Hepatocyte (in vitro differentiated cells): ENCODE data around the gene PPHLN1. TPM values are rescaled to one million over a fixed set of nuclear protein-coding genes. Genes with fewer than 3 reads are reported as not detected.

Experiments
- DNase-seq: peaks from one replicate; pipeline ENCODE4 v3.0.0-alpha.2; 2016; ENCODE audit warnings: low spot score
- H2AFZ ChIP-seq: fragments of 200-600 bp; sonication (generic); 2 replicates; pipeline ENCODE4 v1.6.0; 2016; ENCODE audit warnings: antibody characterized with exemption, mild to moderate bottlenecking
- H3K27ac ChIP-seq: fragments of 200-600 bp; sonication (generic); 2 replicates; pipeline ENCODE4 v1.5.1; 2016; ENCODE audit warnings: mild to moderate bottlenecking
- H3K27me3 ChIP-seq: fragments of 200-600 bp; sonication (generic); 2 replicates; pipeline ENCODE4 v1.6.1; 2016
- H3K36me3 ChIP-seq: fragments of 200-600 bp; sonication (generic); replicated peaks from 2 replicates; pipeline ENCODE4 v1.5.1; 2016; ENCODE audit warnings: low read depth; ENCODE audit not compliant: insufficient read depth
- H3K4me1 ChIP-seq: fragments of 200-600 bp; sonication (generic); 2 replicates; pipeline ENCODE4 v1.5.1; 2016; ENCODE audit warnings: mild to moderate bottlenecking, moderate library complexity; ENCODE audit not compliant: insufficient read depth
- H3K4me2 ChIP-seq: fragments of 200-600 bp; sonication (generic); 2 replicates; pipeline ENCODE4 v1.6.0; 2016
- H3K4me3 ChIP-seq: fragments of 200-600 bp; sonication (generic); 2 replicates; pipeline ENCODE4 v1.5.1; 2016; ENCODE audit warnings: mild to moderate bottlenecking
- H3K79me2 ChIP-seq: fragments of 200-600 bp; sonication (generic); 2 replicates; pipeline ENCODE4 v1.6.0; 2017; ENCODE audit warnings: mild to moderate bottlenecking
- H3K9me2 ChIP-seq: fragments of 200-600 bp; sonication (generic); replicated peaks from 2 replicates; pipeline ENCODE4 v1.6.0; 2017; ENCODE audit warnings: mild to moderate bottlenecking; ENCODE audit not compliant: insufficient read depth
- H3K9me3 ChIP-seq: fragments of 200-600 bp; sonication (generic); 2 replicates; pipeline ENCODE4 v1.5.1; 2016; ENCODE audit warnings: low read depth, mild to moderate bottlenecking
- H4K20me1 ChIP-seq: fragments of 200-600 bp; sonication (generic); 2 replicates; pipeline ENCODE4 v1.6.0; 2016; ENCODE audit warnings: mild to moderate bottlenecking; ENCODE audit not compliant: insufficient read depth, poor library complexity, severe bottlenecking
- CTCF ChIP-seq: fragments of 200-600 bp; sonication (generic); IDR thresholded peaks from 2 replicates; pipeline ENCODE4 v1.5.1; 2016; ENCODE audit warnings: antibody characterized with exemption, mild to moderate bottlenecking; ENCODE audit not compliant: poor library complexity
- EZH2 ChIP-seq: fragments of 200-600 bp; sonication (generic); IDR thresholded peaks from 2 replicates; pipeline ENCODE4 v1.6.1; 2016; ENCODE audit warnings: antibody characterized with exemption, mild to moderate bottlenecking, borderline replicate concordance
- EZH2phosphoT487 ChIP-seq: fragments of 200-600 bp; sonication (generic); IDR thresholded peaks from one replicate; pipeline ENCODE4 v1.6.1; 2018; ENCODE audit warnings: antibody characterized with exemption, mild to moderate bottlenecking, low read depth, moderate library complexity; ENCODE audit not compliant: unreplicated experiment, severe bottlenecking
- WGBS: methylation state at CpG from one replicate; pipeline ENCODE4 v1.1.6; 2016; ENCODE audit warnings: low lambda C conversion rate; ENCODE audit errors: missing lambda C conversion rate; 5-methylcytosine and 5-hydroxymethylcytosine counted together
- polyA plus RNA-seq: library from polyadenylated mRNA; unstranded; fragments of >200 nt; fragmentation: Nextera tagmentation; extraction: Ambion mirVana; gene quantifications from 2 replicates; pipeline ENCODE4 v1.2.1, GENCODE V29; 2016
- total RNA-seq: library from RNA; depleted of rRNA; stranded (reverse); fragments of >200 nt; gene quantifications from 2 replicates; pipeline ENCODE4 v1.2.3, GENCODE V29; 2014

Gene PPHLN1
- total RNA-seq (61.1 and 65.4 TPM in 2 replicates), polyA plus RNA-seq (38.1 and 53.9 TPM in 2 replicates)

GRCh38 chr12:42325653-42326474 is at the start of gene PPHLN1, which contains the start of gene ZCRB1:
Gene PPHLN1 (plus strand): TSS chr12:42326167. CDS start chr12:42335903, 9,736 bp downstream.
Gene ZCRB1 (minus strand): TSS chr12:42326094. CDS start chr12:42324102, 1,992 bp downstream.
- Histone ChIP-seq H3K4me2 (peak within 1 kb of the TSS; percentile 88), H4K20me1 (peaks cover under 1% of the 10 kb centered on the region), H3K4me1 (peaks cover 13% of the 10 kb centered on the region), H3K79me2 (peaks cover 42% of the 10 kb centered on the region), H3K4me3 (peak within 1 kb of the TSS; percentile 68), H3K27ac (peak within 1 kb of the TSS; percentile 93), H3K27me3 (no peaks in the 10 kb centered on the region), H3K9me2 (no peaks in the 10 kb centered on the region), H3K9me3 (no peaks in the 10 kb centered on the region), H3K36me3 (no peaks in the 10 kb centered on the region), H2AFZ (peak within 1 kb of the TSS; percentile 90)
- under 1% methylated on average over 54 of the region's 55 CpGs for WGBS
- no peak for TF ChIP-seq EZH2phosphoT487
- no peak for TF ChIP-seq EZH2
- TF ChIP-seq CTCF: no peak
- DNase-seq: peak; percentile 93

- H3K9me3 ChIP-seq: no peaks in the 10 kb centered on the region
- H3K4me3 ChIP-seq: no peak overlapping the region
- H2AFZ ChIP-seq: no peak overlapping the region
- 94% methylated on average over 6 of the region's 6 CpGs for WGBS
- H3K4me1 ChIP-seq: no peaks in the 10 kb centered on the region
- H3K27me3 ChIP-seq: no peaks in the 10 kb centered on the region
- TF ChIP-seq CTCF (no peak), EZH2phosphoT487 (no peak), EZH2 (no peak)
- no peaks in the 10 kb centered on the region for H3K79me2 ChIP-seq
- H3K9me2 ChIP-seq: no peaks in the 10 kb centered on the region
- H3K36me3 ChIP-seq: no peaks in the 10 kb centered on the region
- no peak for DNase-seq
- no peaks in the 10 kb centered on the region for H4K20me1 ChIP-seq
- H3K4me2 ChIP-seq: no peak overlapping the region
- H3K27ac ChIP-seq: no peak overlapping the region
Measured at GRCh38 chr12:42277396-42278127, 48.4 kb upstream of the PPHLN1 start.

- Histone ChIP-seq H3K36me3 (no peaks in the 10 kb centered on the region), H3K4me1 (no peaks in the 10 kb centered on the region)
Measured at GRCh38 chr12:42278128-42278510, 47.8 kb upstream of the PPHLN1 start.

More at GRCh38 chr12:42278128-42278510, 47.8 kb upstream of the PPHLN1 start:
- Histone ChIP-seq H3K27me3 (no peaks in the 10 kb centered on the region), H4K20me1 (no peaks in the 10 kb centered on the region), H2AFZ (no peak overlapping the region), H3K9me2 (no peaks in the 10 kb centered on the region), H3K4me2 (no peak overlapping the region), H3K9me3 (no peaks in the 10 kb centered on the region), H3K27ac (no peak overlapping the region), H3K4me3 (no peak overlapping the region), H3K79me2 (no peaks in the 10 kb centered on the region)
- no peak for DNase-seq
- TF ChIP-seq CTCF: no peak
- TF ChIP-seq EZH2: no peak
- TF ChIP-seq EZH2phosphoT487: no peak
